Activated CD4-positive, alpha-beta T cell treated with anti-CD3 and anti-CD28 coated beads for 48 hours (primary cell): ENCODE measurements around the gene CYP3A4.
"Not testable (repeated sequence)": the region's sequence is repeated elsewhere in the genome, so short reads cannot be mapped to it uniquely, and the experiment has no call there.

ENCODE experiments used
- DNase-seq: peaks from one replicate; pipeline ENCODE4 v3.0.0-alpha.2; 2020

CYP3A4 gene

DNA sequence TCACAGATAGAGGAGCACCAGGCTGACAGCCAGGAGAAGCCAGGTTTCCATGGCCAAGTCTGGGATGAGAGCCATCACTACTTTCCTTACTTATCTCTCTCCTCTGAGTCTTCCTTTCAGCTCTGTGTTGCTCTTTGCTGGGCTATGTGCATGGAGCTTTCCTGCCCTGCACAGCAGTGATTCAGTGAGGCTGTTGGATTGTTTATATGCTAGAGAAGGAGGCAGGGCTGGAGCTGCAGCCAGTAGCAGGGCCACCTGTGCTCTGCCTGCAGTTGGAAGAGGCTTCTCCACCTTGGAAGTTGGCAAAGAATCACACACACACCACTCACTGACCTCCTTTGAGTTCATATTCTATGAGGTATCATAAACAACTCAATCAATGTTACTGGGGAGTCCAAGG, at the start of gene CYP3A4:
CYP3A4 (minus strand) TSS at position 178 of the 400 bp plus-strand sequence; CDS start at position 75, 103 bp downstream.
- DNase-seq: no peak

DNA sequence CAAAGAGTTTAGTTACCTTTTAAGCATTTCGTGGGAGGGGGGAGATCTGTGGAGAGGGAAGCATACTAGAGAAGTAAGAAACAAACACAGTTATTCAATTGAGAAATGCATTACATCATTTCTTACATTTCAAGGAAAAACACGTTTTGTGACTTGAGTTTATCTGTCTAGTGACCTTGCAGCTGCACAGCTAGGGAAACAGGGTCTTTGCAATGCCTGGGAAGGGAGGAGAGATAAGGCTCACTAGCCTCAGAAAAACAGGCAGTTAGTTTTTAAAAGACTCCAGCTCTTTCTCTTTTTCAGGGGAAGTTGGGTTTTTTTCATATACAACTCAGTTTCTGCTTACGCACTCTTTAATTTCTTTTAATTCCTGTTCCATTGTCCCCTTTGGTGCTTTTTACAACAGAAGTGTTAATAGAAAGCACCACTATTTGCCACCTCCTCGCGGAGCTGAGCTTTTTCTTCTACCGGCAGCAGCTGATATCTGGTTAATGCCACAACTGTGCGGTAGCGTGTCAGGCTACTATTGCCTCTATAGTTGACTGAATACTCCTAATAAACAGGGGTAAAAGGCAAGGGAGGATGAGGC, 49.4 kb upstream of the CYP3A4 start:
- no peak for DNase-seq

DNA sequence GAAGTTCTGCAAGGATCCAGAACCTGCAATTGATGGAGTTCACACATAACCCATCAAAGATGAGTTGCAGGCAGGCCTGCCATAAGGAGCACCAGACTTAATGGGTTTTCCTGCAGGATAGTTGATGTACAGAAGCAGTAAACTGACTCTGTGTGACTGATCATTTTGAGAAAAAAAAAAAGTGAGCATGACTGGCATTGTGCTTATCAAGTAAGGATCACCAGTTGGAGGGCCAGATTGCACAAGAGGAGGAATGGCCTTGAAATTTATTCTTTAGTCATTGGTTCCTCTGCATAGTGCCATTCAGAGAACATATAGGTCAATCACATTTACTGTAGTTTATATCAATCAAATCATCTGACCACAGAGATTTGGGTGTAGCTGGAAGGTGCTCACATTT, 47.6 kb upstream of the CYP3A4 start:
- no peak for DNase-seq

DNA sequence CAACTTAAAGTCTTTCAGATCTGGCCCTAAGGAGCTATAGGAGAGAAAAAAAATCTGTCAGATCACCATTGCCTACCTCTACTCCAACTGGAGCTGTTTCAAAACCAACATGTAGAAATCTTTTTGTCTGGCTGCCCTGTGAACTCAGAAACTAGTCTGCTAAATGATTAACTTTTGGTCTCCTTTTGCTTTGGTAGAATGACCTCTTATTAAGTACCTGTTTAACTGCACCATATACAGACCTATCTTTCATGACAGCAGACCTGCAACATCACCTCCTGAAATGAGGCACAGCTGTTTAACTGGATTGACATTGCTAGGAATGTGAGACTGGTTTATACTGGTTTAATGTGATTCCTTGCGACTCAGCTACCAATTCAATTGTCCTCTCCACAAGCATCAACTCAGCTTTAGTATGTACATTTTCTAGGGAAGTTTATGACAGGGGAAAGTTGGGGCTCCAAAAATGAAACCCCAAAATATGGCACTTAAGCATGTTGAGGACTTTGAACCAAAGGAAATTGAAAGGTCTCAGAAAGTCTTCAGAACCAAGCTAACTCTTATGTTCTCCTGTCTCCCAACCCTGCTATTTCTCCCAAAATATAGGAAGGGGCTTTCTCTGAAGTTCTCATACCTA, 45.7 kb upstream of the CYP3A4 start:
- no peak for DNase-seq

DNA sequence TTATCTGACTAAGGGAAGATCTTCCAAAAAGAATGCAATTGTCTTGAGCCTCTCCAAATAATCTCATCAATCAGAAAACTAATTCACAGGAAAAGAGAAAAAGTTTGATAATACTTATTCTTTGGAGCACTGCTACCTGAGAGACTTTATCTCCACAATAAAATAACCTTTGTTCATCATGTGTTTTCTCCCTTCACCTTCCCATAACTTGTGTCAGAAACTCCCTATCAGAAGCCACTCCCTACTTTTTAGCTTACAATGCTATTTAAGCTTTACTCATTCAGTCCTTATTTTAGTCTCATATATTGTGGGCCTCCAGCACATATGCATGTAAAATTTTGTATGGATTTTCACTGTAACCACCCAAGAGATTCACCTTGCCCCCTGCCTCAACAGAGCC, 44.8 kb upstream of the CYP3A4 start:
- no peak for DNase-seq

DNA sequence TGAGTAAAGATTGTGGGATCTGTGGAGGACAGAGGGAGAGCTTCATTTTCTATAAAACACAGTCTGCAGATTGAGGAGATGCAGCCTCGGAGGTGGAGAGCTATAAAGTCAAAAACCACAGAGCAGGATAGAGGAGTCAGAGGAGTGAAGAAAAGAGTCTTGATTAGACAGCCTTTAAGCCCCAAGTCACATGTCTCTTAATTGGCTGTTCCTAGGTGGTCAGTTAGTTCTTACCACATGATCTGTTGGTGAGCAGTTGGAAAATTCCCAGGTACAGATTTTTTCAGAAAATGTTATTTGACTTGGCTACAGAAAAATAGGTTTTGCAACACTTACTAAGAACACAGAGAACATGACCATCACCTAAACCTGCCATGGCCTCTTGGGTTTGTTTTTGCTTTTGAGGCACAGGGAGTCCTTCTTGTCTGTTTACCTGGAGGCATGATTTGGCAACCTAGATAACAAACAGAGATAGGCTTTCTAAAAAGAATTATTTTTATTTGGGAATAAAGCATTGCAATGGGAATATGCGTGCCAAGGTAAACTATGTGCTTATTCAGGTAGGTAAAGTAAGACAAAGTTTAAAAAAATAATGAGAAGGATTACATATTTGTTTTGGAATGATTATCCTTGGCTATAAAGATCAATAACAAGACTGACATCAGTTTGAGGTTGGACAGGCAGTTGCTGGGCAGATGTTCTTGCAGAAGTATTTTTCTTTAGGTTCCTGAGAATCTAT, 43.2 kb upstream of the CYP3A4 start:
- DNase-seq: no peak

DNA sequence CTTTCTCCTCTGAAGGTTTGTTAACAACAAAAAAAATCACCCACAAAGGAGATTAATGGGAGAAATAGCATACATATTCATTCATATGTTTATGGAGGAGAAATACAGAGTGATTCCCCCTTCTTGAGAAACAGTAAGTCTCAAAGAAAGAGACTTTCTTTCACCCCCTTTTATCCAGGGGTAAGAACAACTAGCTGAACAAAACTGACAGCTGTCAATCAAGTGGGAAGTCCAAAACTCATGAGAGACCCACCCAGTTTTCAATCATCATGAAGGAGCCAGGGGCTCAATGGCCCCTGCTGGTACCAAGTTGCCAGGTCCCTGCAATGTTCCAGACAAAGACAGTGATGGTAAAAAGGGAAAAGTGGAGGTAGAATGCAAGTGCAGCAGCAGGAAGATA, 41.9 kb upstream of the CYP3A4 start:
- DNase-seq: no peak

DNA sequence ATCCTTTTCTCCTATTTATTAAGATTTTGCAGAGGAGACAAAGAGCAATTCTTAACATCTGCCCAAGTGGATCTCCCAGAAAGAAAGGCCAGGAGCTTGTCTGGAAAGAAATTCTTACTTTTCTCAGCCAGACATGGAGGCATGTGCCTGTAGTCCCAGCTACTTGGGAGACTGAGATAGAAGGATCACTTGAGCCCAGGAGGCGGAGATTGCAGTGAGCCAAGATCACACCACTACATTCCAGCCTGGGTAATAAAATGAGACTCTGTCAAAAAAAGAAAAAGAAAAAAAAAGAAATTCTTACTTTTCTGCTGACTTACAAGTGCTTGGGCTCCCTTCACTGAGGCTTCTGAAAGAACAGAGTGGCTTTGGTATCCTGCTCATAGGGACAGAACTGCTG, 41.5 kb upstream of the CYP3A4 start:
- no peak for DNase-seq

DNA sequence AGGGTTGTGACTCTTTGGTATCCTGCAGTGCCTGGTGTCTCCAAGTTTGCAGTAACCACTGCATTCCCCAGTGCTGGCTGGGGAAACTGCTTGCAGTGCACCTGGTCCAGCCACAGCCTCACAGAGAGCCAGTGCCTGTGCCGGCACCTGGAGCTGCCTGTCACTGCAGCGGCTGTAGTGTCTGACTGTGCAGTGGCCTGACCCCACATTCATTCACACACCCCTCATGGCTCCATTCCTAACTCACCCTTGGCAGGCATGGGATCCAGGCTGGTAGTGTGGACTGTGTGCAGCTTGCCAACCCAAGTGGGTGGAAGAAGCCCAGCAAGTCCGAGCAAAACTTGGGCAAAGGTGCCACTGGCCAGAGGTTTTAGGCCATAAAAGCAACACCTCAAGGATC, 40.1 kb upstream of the CYP3A4 start:
- no peak for DNase-seq

DNA sequence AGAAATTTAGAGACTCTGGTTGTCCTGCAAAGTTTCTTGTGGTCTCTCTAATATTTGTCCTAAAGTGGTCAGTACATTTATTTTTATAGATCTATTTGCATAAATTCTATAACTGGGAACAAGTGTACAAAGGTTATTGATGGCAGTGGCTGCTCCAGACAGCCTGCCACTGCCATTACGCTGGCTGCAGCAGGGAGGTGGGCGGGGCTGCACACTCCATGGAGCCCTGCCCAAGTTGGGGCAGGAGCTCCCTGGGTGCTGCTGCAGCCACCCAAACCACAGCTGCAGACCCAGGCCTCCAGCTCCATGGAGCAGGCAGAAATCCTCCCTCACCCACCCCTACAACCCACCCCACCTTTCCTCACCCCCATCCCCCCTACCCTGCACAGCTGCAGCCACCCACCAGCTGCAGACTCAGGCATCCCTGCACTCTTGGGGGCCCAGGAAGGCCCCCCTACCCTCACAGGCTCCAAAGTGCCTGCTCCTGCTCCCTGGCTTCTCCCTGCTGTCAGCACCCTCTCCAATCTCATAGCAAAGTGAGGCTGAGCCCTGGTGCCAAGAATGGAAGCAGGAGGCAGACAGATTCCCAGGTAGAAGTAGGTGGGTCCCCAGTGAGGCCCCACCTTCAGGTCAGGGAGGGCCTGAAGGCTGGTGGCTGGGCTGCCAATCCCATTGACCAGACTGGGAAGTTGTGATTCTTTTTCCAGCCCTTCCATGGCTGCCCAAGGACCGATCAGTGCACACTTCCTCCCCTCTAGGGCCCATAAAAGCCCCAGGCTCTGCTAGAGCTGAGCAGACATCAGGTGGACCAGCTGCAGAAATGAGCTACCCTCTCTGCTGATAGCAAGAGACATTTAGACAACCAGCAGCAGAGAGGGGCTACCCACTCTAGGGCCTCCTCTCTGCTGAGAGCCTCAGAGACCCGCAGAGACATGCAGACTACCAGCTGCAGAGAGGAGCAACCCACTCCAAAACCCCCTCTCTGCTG, 39.0 kb upstream of the CYP3A4 start:
- DNase-seq: no peak

DNA sequence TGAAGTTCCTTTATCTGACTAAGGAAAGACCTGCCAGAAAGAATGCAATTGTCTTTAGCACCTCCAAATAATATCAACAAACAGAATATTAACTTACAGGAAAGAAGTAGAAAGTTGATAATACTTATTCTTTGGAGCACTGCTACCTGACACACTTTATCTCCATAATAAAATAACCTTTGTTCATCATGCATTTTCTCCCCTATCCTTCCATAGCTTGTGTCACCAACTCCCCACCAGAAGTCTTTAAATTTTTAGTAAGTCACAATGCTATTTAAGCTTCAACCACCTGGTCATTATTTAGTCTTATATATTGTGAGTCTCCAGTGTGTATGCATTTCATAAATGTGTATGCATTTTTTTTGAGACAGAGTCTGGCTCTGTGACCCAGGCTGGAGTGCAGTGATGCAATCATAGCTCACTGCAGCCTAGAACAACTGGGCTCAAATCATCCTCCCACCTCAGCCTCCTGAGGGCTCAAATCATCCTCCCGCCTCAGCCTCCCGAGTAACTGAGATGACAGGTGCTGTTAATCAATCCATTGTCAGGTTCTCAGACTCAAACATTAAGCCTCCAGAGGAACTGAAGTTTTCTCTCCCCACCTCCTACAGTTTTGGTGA, 36.5 kb upstream of the CYP3A4 start:
- DNase-seq: no peak

DNA sequence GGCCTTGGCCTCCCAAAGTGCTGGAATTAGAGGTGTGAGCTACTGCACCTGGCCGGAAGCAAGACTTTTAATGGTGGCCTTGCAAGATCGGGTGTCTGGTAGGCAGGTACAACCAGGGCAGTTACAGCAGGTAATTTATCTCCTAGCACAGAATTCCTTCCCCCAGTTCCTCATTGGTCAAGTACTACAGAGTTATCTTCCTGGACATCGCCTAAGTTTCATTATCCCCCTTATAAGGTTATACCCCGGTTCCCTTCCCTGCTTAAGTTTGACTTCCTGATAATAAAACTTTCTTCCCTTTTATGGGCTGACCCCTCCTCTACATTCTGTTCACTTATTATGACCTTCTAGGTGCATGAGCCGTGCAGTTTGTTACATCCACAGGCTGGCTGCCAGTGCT, 24.8 kb upstream of the CYP3A4 start:
- DNase-seq: no peak

DNA sequence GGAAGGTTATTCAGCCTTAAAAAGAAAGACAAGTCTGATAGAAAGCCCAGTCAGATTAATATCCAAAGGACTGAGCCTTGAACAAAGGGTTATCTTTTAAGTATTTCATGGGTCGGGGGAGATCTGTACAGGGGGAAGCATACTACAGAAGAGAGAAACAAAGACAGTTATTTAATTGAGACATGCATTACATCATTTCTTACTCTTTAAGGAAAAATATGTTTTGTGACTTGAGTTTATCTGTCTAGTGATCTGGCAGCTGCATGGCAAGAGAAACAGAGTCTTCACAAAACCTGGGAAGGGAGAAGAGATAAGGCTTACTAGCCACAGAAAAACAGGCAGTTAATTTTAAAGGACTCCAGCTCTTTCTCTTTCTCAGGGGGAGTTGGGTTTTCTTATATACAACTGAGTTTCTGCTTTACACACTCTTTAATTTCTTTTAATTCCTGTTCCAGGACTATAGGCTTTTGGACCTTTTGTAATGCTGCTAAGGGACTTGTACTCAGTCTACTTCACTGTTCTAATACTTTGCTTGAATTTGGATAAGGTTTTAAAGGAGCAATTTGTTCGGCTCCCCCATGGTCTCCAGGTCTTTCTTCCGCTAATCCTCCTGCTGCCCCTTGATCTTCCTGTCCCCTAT, 23.0 kb upstream of the CYP3A4 start:
- DNase-seq: no peak

DNA sequence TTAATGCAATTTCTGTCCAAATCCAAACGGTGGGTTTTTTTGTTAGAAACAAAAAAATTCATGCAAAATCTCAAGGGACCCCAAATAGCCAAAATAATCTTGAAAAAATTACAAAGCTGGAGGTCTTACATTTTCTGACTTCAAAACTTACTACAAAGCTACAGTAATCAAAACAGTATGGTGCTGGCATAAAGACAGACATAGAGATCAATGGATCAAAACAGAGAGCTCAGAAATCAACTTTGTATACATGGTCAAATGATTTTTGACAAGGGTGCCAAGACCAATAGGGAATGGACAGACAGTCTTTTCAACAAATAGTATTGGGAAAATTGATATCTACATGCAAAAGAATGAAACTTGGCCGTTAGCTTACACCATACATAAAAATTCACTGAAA, 21.7 kb upstream of the CYP3A4 start:
- DNase-seq: no peak

DNA sequence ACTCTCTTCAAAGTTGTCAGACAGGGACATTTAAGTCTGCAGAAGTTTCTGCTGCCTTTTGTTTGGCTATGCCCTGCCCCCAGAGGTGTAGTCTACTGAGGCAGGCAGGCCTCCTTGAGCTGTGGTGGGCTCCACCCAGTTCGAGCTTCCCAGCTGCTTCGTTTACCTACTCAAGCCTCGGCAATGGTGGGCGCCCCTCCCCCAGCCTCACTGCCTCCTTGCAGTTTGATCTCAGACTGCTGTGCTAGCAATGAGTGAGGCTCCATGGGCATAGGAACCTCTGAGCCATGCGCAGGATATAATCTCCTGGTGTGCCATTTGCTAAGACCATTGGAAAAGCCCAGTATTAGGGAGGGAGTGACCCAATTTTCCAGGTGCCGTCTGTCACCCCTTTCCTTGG, 19.1 kb upstream of the CYP3A4 start:
- DNase-seq: not testable (repeated sequence)

DNA sequence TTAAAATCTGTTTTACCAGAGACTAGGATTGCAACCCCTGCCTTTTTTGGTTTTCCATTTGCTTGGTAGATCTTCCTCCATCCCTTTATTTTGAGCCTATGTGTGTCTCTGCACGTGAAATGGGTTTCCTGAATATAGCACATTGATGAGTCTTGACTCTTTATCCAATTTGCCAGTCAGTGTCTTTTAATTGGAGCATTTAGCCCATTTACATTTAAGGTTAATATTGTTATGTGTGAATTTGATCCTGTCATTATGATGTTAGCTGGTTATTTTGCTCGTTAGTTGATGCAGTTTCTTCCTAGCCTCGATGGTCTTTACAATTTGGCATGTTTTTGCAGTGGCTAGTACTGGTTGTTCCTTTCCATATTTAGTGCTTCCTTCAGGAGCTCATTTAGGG, 17.4 kb upstream of the CYP3A4 start:
- not testable (repeated sequence) for DNase-seq

DNA sequence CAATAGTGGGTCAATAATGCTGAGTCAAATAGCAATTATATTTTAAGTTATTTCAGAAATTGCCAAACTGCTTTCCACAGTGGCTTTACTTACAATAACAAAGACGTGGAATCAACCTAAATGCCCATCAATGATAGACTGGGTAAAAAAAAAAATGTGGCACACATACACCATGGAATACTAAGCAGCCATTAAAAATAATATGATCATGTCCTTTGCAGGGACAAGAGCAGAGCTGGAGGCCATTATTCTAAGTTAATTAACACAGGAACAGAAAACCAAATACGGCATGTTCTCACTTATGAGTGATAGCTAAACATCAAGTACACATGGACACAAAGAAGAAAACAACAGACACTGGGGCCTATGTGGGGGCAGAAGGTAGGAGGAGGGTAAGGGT, 15.0 kb upstream of the CYP3A4 start:
- no peak for DNase-seq

DNA sequence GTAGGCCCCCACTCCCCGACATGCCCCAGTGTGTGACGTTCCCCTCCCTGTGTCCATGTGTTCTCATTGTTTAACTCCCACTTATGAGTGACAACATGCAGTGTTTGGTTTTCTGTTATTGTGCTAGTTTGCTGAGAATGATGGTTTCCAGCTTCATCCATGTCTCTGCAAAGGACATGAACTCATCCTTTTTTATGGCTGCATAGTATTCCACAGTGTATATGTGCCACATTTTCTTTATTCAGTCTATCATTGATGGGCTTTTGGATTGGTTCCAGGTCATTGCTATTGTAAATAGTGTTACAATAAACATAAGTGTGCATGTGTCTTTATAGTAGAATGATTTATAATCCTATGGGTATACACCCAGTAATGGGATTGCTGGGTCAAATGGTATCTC, 11.9 kb upstream of the CYP3A4 start:
- not testable (repeated sequence) for DNase-seq

DNA sequence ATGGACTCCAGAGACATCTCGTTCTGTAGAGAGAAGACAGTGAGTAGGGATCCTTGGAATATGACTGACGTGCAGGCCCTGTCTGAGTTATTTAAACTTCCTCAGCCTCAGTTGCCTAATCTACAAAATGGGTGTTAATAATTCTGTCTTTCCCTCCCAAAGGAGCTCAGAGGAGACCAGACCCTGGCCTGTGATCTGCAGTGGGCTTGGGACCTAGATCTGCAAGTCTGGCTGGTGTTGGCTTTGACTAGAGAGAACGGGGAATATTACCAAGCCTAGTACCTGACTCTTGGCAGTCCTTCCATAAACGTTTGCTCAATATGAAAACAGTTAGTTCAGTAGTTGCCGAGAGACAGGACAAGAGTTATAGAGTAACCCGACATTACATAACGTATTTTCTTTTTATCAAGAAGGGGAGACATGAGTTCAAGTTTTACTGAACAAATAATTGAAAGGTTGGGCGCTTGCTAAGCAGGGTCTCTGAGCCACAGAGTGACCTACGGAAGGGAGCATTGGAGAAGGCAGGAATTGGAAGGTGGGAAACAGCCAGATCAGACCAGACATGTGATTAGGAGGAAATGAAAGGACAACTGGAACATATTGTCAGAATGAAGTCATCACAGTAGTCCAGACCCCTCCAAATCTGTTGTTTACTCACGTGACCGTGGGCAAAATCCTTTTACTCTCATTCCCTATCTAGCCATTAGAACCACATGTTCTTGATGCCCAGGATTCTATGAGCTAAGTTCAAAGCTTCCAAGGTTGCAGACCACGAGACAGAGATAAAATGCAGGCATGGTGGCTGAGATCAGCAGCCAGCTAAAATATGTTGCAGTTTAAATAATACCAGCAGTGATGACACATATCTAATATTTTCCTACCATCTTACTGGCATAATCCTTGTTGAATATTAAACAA, 10.9 kb upstream of the CYP3A4 start:
- DNase-seq: no peak

DNA sequence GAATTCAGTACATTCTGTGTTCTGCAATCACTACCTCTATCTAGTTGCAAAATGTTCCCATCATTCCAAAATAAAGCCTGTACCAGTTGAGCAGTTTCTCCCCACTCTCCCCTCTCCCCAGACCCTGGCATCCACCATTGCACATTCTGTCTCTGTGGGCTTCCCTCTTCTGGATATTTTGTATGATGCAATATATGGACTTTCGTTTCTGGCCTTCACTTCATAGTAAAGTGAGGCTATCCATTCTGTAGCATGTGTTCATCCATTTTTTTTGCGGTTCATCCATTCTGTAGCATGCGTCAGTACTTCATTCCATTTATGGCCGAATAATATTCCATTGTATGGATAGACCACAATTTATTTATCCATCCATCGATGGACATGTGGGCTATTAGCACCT, 9.5 kb upstream of the CYP3A4 start:
- DNase-seq: no peak

DNA sequence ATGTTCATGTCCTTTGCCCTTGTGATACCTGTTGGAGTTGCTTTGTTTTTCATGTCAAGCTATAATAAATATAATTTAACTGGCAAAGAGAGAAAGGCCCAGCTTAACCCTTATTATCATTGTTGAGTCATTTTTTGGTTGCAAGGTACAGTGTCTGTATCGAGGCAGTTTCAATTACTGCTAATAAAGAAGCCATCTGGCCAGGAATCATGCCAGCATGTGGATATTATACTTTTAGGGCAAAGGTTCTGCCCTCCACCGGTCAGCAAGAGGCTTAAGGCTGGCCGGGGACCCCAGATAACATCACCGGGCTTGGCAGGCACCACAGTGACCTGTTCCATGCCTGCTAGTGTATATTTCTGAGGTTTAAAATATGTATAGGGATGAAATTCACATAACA, 9.0 kb upstream of the CYP3A4 start:
- no peak for DNase-seq
